Measurements from ENCODE around the gene RAB6A. TPM values are rescaled to one million over a fixed set of nuclear protein-coding genes. Genes with fewer than 3 reads are reported as not detected.
"Not testable (repeated sequence)": the region's sequence is repeated elsewhere in the genome, so short reads cannot be mapped to it uniquely, and the experiment has no call there.

The RAB6A gene
- total and polyA plus RNA-seq, 7 donors = 49.4 to 117 (median 86.9) TPM

GRCh38 chr11:73779084-73779902 lies 18.4 kb upstream of the RAB6A start:
- H3K27ac ChIP-seq = peak overlapping the region; percentile 92
- 0% methylated on average over 30 of the region's 30 CpGs for WGBS, 3 donors
- H3K4me1 ChIP-seq = peaks cover 5% of the 10 kb centered on the region
- TF ChIP-seq CTCF (IDR thresholded peaks at IDR 0.05) = no peak
- peak overlapping the region; percentile 84 for H3K4me3 ChIP-seq
- no peaks in the 10 kb centered on the region for H3K9me3 ChIP-seq
- H3K36me3 ChIP-seq (ENCODE audit: insufficient read depth in 1 of 2, low read depth in 1 of 2) = no peaks in the 10 kb centered on the region
- no peaks in the 10 kb centered on the region for H3K27me3 ChIP-seq (ENCODE audit: insufficient read depth in 3 of 3, low read length in 2 of 3)
- intact Hi-C loops (cut with DNase I) = loop anchor here in 1 of 2 donors (1.0 kb wide), 1 partner anchor 18 kb away; the partner anchor contains the start of gene RAB6A
- peak; percentile 99 for DNase-seq
- peak; percentile 100 for ATAC-seq

- H3K9me3 ChIP-seq; DNase-seq; H3K27ac ChIP-seq; H3K36me3 ChIP-seq (ENCODE audit: insufficient read depth in 1 of 2, low read depth in 1 of 2); H3K4me3 ChIP-seq; H3K27me3 ChIP-seq (ENCODE audit: insufficient read depth in 3 of 3, low read length in 2 of 3); ATAC-seq; H3K4me1 ChIP-seq; intact Hi-C loops (cut with DNase I): not testable (repeated sequence)
- 92 to 94% (median 93%) methylated on average over 7 of the region's 7 CpGs for WGBS, 3 donors
Observed at GRCh38 chr11:73770811-73771210, 9.9 kb upstream of the RAB6A start.

GRCh38 chr11:73766763-73767162 lies 5.9 kb upstream of the RAB6A start:
- no peak for TF ChIP-seq CTCF (IDR thresholded peaks at IDR 0.05)
- Histone ChIP-seq H3K4me1 (no peaks in the 10 kb centered on the region), H3K4me3 (no peak overlapping the region), H3K27me3 (ENCODE audit: insufficient read depth in 3 of 3, low read length in 2 of 3) (no peaks in the 10 kb centered on the region), H3K27ac (no peak overlapping the region), H3K9me3 (no peaks in the 10 kb centered on the region), H3K36me3 (ENCODE audit: insufficient read depth in 1 of 2, low read depth in 1 of 2) (no peaks in the 10 kb centered on the region)
- intact Hi-C loops (cut with DNase I) = no loop called here
- no peak for ATAC-seq
- WGBS, 3 donors = 70 to 92% (median 79%) methylated on average over 1 of the region's 1 CpG
- DNase-seq = no peak

- intact Hi-C loops (cut with DNase I) = no loop called here
- ATAC-seq = no peak
Observed at GRCh38 chr11:73762732-73763131, 1.9 kb upstream of the RAB6A start.

More at GRCh38 chr11:73762732-73763131, 1.9 kb upstream of the RAB6A start:
- no peak for DNase-seq
- no peak overlapping the region for H3K4me3 ChIP-seq
- TF ChIP-seq CTCF (IDR thresholded peaks at IDR 0.05) = no peak
- H3K27ac ChIP-seq = no peak overlapping the region
- no peaks in the 10 kb centered on the region for H3K27me3 ChIP-seq (ENCODE audit: insufficient read depth in 3 of 3, low read length in 2 of 3)
- H3K9me3 ChIP-seq = no peaks in the 10 kb centered on the region
- H3K36me3 ChIP-seq (ENCODE audit: insufficient read depth in 1 of 2, low read depth in 1 of 2) = no peaks in the 10 kb centered on the region
- H3K4me1 ChIP-seq = peaks cover 16% of the 10 kb centered on the region
